ENCODE measurements around the gene SHROOM1.
"Not testable (repeated sequence)": the region's sequence is repeated elsewhere in the genome, so short reads cannot be mapped to it uniquely, and the experiment has no call there.

Gene SHROOM1

GRCh38 chr5:132812781-132813598 lies 17.5 kb downstream of the SHROOM1 start, which contains the start of gene SOWAHA:
Gene SOWAHA, plus strand, starts transcription at chr5:132813302. Its CDS starts 320 bp downstream, at chr5:132813622.
- TF ChIP-seq ZNF274 (IDR thresholded peaks at IDR 0.05; ENCODE audit: low read depth, low read length): no peak
- H3K4me3 ChIP-seq (ENCODE audit: low read length): peak within 1 kb of the TSS; percentile 35

- no peak overlapping the region for H3K4me3 ChIP-seq (ENCODE audit: low read length)
- no peak for TF ChIP-seq ZNF274 (IDR thresholded peaks at IDR 0.05; ENCODE audit: low read depth, low read length)
Measured at GRCh38 chr5:132812123-132812765, 18.2 kb downstream of the SHROOM1 start.

GRCh38 chr5:132810605-132811004 lies 19.8 kb downstream of the SHROOM1 start:
- TF ChIP-seq ZNF274 (IDR thresholded peaks at IDR 0.05; ENCODE audit: low read depth, low read length): no peak
- H3K4me3 ChIP-seq (ENCODE audit: low read length): no peak overlapping the region

GRCh38 chr5:132808866-132809265 lies 21.6 kb downstream of the SHROOM1 start:
- no peak for TF ChIP-seq ZNF274 (IDR thresholded peaks at IDR 0.05; ENCODE audit: low read depth, low read length)
- H3K4me3 ChIP-seq (ENCODE audit: low read length): no peak overlapping the region

GRCh38 chr5:132808448-132808847 lies 22.0 kb downstream of the SHROOM1 start:
- TF ChIP-seq ZNF274 (IDR thresholded peaks at IDR 0.05; ENCODE audit: low read depth, low read length): no peak
- no peak overlapping the region for H3K4me3 ChIP-seq (ENCODE audit: low read length)

GRCh38 chr5:132807163-132807838 lies 23.1 kb downstream of the SHROOM1 start:
- TF ChIP-seq ZNF274 (IDR thresholded peaks at IDR 0.05; ENCODE audit: low read depth, low read length): no peak
- no peak overlapping the region for H3K4me3 ChIP-seq (ENCODE audit: low read length)

- H3K4me3 ChIP-seq (ENCODE audit: low read length): not testable (repeated sequence)
Measured at GRCh38 chr5:132806804-132807162, 23.7 kb downstream of the SHROOM1 start.

- H3K4me3 ChIP-seq (ENCODE audit: low read length): not testable (repeated sequence)
Measured at GRCh38 chr5:132805872-132806271, 24.6 kb downstream of the SHROOM1 start.

- H3K4me3 ChIP-seq (ENCODE audit: low read length): not testable (repeated sequence)
Measured at GRCh38 chr5:132804219-132804618, 26.2 kb downstream of the SHROOM1 start.

GRCh38 chr5:132802685-132803066 lies 27.8 kb downstream of the SHROOM1 start:
- H3K4me3 ChIP-seq (ENCODE audit: low read length): not testable (repeated sequence)

- no peak overlapping the region for H3K4me3 ChIP-seq (ENCODE audit: low read length)
- TF ChIP-seq ZNF274 (IDR thresholded peaks at IDR 0.05; ENCODE audit: low read depth, low read length): no peak
Measured at GRCh38 chr5:132802044-132802684, 28.3 kb downstream of the SHROOM1 start.

GRCh38 chr5:132800545-132800944 lies 29.9 kb downstream of the SHROOM1 start:
- no peak overlapping the region for H3K4me3 ChIP-seq (ENCODE audit: low read length)
- TF ChIP-seq ZNF274 (IDR thresholded peaks at IDR 0.05; ENCODE audit: low read depth, low read length): no peak

GRCh38 chr5:132799392-132799791 lies 31.1 kb downstream of the SHROOM1 start:
- no peak for TF ChIP-seq ZNF274 (IDR thresholded peaks at IDR 0.05; ENCODE audit: low read depth, low read length)
- H3K4me3 ChIP-seq (ENCODE audit: low read length): no peak overlapping the region

- no peak overlapping the region for H3K4me3 ChIP-seq (ENCODE audit: low read length)
- no peak for TF ChIP-seq ZNF274 (IDR thresholded peaks at IDR 0.05; ENCODE audit: low read depth, low read length)
Measured at GRCh38 chr5:132797651-132798050, 32.8 kb downstream of the SHROOM1 start.

- no peak for TF ChIP-seq ZNF274 (IDR thresholded peaks at IDR 0.05; ENCODE audit: low read depth, low read length)
- H3K4me3 ChIP-seq (ENCODE audit: low read length): no peak overlapping the region
Measured at GRCh38 chr5:132791026-132791425, 39.4 kb downstream of the SHROOM1 start.
